ENCODE data around the gene PPP1R3A. TPM values are rescaled to one million over a fixed set of nuclear protein-coding genes. Genes with fewer than 3 reads are reported as not detected.

Gene PPP1R3A
- total RNA-seq, 1 experiment from 2014 or later = not detected

DNA sequence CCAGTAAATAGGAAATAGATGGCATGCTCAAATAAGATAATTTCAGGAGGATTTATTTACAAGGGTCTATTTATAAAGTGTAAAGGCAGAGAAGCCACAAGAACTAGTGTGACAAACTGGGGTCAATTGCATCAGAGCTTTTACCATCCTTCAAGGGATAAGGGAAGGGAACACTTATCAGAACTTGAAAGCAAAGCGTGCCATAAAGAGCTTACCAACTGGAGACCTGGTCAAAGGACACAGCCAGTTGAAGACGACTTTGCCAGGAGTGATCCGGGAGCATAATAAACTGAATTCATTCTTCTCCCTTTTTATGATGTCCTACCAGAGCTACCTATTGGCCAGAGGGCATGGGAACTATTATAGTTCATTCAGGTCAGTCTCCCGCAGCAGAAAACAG, 3.2 kb upstream of the PPP1R3A start:
- H3K9me3 ChIP-seq (ENCODE audit: control insufficient read depth in 1 of 2, insufficient read depth in 1 of 2, low read depth in 1 of 2, low read length in 2 of 2) = no peaks in the 10 kb centered on the region
- no peak overlapping the region for H3K9ac ChIP-seq (ENCODE audit: low read length)
- RAD21 ChIA-PET (ENCODE audit: low non-redundant PET in 1 of 2, low total read pairs in 2 of 2, uncharacterized antibody in 2 of 2, unreplicated experiment in 2 of 2) = no interaction called here
- H3K27ac ChIP-seq (ENCODE audit: low read depth, low read length) = no peak overlapping the region
- POLR2A ChIA-PET = no interaction called here
- intact Hi-C loops (cut with micrococcal nuclease) = no loop called here
- no peak overlapping the region for H3K4me2 ChIP-seq (ENCODE audit: low read length)
- no peak for DNase-seq (ENCODE audit: low read depth, low spot score)
- H3K27me3 ChIP-seq (ENCODE audit: insufficient read depth, low read length) = no peaks in the 10 kb centered on the region
- no peak overlapping the region for H2AFZ ChIP-seq (ENCODE audit: low read depth, low read length, poor library complexity, severe bottlenecking)
- no peaks in the 10 kb centered on the region for H3K79me2 ChIP-seq (ENCODE audit: insufficient read depth, low read length)
- H3K4me3 ChIP-seq (replicated peaks in 1 of 2; ENCODE audit: low read depth in 1 of 2, low read length in 2 of 2) = no peak overlapping the region
- TF ChIP-seq POLR2A (IDR thresholded peaks at IDR 0.05; ENCODE audit: borderline replicate concordance, extremely low read depth, insufficient read depth, insufficient read length) (no peak), SIN3A (IDR thresholded peaks at IDR 0.05; ENCODE audit: low read depth) (no peak), YY1 (IDR thresholded peaks at IDR 0.05; ENCODE audit: extremely low read depth, insufficient replicate concordance, low read depth, low read length) (no peak), TCF7L2 (IDR thresholded peaks at IDR 0.05; ENCODE audit: borderline replicate concordance, extremely low read depth, insufficient read depth, insufficient read length) (no peak), SRF (IDR thresholded peaks at IDR 0.05; ENCODE audit: low read depth) (no peak), EZH2 (IDR thresholded peaks at IDR 0.05) (no peak), POLR2AphosphoS5 (IDR thresholded peaks at IDR 0.05; ENCODE audit: low read depth, low read length) (no peak), CBX3 (IDR thresholded peaks at IDR 0.05; ENCODE audit: low read depth) (no peak)
- TF ChIP-seq, protein P1, sequence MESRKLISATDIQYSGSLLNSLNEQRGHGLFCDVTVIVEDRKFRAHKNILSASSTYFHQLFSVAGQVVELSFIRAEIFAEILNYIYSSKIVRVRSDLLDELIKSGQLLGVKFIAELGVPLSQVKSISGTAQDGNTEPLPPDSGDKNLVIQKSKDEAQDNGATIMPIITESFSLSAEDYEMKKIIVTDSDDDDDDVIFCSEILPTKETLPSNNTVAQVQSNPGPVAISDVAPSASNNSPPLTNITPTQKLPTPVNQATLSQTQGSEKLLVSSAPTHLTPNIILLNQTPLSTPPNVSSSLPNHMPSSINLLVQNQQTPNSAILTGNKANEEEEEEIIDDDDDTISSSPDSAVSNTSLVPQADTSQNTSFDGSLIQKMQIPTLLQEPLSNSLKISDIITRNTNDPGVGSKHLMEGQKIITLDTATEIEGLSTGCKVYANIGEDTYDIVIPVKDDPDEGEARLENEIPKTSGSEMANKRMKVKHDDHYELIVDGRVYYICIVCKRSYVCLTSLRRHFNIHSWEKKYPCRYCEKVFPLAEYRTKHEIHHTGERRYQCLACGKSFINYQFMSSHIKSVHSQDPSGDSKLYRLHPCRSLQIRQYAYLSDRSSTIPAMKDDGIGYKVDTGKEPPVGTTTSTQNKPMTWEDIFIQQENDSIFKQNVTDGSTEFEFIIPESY (IDR thresholded peaks at IDR 0.05; ENCODE audit: extremely low read depth, insufficient replicate concordance, low read length) = no peak
- TF ChIP-seq, protein P2, sequence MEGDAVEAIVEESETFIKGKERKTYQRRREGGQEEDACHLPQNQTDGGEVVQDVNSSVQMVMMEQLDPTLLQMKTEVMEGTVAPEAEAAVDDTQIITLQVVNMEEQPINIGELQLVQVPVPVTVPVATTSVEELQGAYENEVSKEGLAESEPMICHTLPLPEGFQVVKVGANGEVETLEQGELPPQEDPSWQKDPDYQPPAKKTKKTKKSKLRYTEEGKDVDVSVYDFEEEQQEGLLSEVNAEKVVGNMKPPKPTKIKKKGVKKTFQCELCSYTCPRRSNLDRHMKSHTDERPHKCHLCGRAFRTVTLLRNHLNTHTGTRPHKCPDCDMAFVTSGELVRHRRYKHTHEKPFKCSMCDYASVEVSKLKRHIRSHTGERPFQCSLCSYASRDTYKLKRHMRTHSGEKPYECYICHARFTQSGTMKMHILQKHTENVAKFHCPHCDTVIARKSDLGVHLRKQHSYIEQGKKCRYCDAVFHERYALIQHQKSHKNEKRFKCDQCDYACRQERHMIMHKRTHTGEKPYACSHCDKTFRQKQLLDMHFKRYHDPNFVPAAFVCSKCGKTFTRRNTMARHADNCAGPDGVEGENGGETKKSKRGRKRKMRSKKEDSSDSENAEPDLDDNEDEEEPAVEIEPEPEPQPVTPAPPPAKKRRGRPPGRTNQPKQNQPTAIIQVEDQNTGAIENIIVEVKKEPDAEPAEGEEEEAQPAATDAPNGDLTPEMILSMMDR (IDR thresholded peaks at IDR 0.05 in 2 of 3, conservative IDR thresholded peaks at IDR 0.05 in 1 of 3; ENCODE audit: borderline replicate concordance in 1 of 3, insufficient read depth in 1 of 3, low read depth in 2 of 3, low read length in 2 of 3) = no peak
- TF ChIP-seq, protein P3, sequence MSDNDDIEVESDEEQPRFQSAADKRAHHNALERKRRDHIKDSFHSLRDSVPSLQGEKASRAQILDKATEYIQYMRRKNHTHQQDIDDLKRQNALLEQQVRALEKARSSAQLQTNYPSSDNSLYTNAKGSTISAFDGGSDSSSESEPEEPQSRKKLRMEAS (IDR thresholded peaks at IDR 0.05) = no peak
- CTCF ChIA-PET = no interaction called here
- BruUV-seq (replicated peaks) = no TSS peak
- no peaks in the 10 kb centered on the region for H3K36me3 ChIP-seq (ENCODE audit: control insufficient read depth in 1 of 2, insufficient read depth in 2 of 2, low read length in 2 of 2)
- H3K9me2 ChIP-seq (ENCODE audit: insufficient read depth) = no peaks in the 10 kb centered on the region
- H4K20me1 ChIP-seq (ENCODE audit: insufficient read depth) = no peaks in the 10 kb centered on the region
- ATAC-seq = no peak
- H3K4me1 ChIP-seq (ENCODE audit: control insufficient read depth in 1 of 2, insufficient read depth in 2 of 2, low read length in 2 of 2) = no peaks in the 10 kb centered on the region
